Tibial nerve (tissue), 4 donors: Measurements from ENCODE around the gene SLC6A9. TPM values are rescaled to one million over a fixed set of nuclear protein-coding genes. Genes with fewer than 3 reads are reported as not detected.

Source experiments
- DNase-seq, 2 donors: peaks; one replicate each; pipeline ENCODE4 v3.0.0-alpha.2; 2019; ENCODE audit warnings: low spot score in 2 of 2
- H3K27ac ChIP-seq, 4 donors: fragments of 200-600 bp; sonication (generic) in 3 of 4; one replicate each; pipeline ENCODE4 v1.5.1; 2017 to 2019; ENCODE audit warnings: mild to moderate bottlenecking in 1 of 4
- H3K27me3 ChIP-seq, 2 donors: fragments of 200-600 bp; sonication (generic) in 1 of 2; one replicate each; pipeline versions ENCODE4 v1.5.1 to v1.6.0; 2017 to 2019
- H3K36me3 ChIP-seq, 3 donors: fragments of 200-600 bp; sonication (generic); one replicate each; pipeline ENCODE4 v1.5.1; 2018 to 2019
- H3K4me1 ChIP-seq, 4 donors: fragments of 200-600 bp; sonication (generic) in 3 of 4; one replicate each; pipeline ENCODE4 v1.5.1; 2017 to 2019
- H3K4me3 ChIP-seq, 4 donors: fragments of 200-600 bp; sonication (generic) in 3 of 4; one replicate each; pipeline ENCODE4 v1.5.1; 2017 to 2019; ENCODE audit warnings: mild to moderate bottlenecking in 1 of 4, moderate library complexity in 1 of 4
- H3K9me3 ChIP-seq, 4 donors: fragments of 200-600 bp; sonication (generic) in 3 of 4; one replicate each; pipeline ENCODE4 v1.5.1; 2017 to 2019
- CTCF ChIP-seq, 5 experiments: fragments of 200-600 bp in 3 of 5; fragments of 450-650 bp in 2 of 5; sonication (generic) in 3 of 5; IDR thresholded peaks; one replicate each; pipeline ENCODE4 v1.5.1; 2016 to 2019; ENCODE audit warnings: antibody characterized with exemption in 5 of 5, mild to moderate bottlenecking in 3 of 5, moderate library complexity in 2 of 5
- EP300 ChIP-seq, 2 donors: sonication (generic); formaldehyde crosslinking; IDR thresholded peaks; one replicate each; pipeline ENCODE4 v1.6.1; 2017; ENCODE audit warnings: antibody characterized with exemption in 2 of 2, mild to moderate bottlenecking in 1 of 2
- POLR2A ChIP-seq, 2 donors: fragments of 450-650 bp; IDR thresholded peaks; one replicate each; pipeline ENCODE4 v1.6.1; 2017; ENCODE audit warnings: antibody characterized with exemption in 2 of 2, mild to moderate bottlenecking in 2 of 2, moderate library complexity in 2 of 2
- WGBS, 2 donors: methylation state at CpG; one replicate each; pipeline ENCODE4 v1.1.5; 2018; 5-methylcytosine and 5-hydroxymethylcytosine counted together
- total RNA-seq, 4 donors: library from RNA; depleted of rRNA; stranded (reverse); fragments of >200 nt; gene quantifications; one replicate each; pipeline ENCODE4 v1.1.0, GENCODE V29; 2016

SLC6A9 gene
- total RNA-seq, 4 donors from 2014 or later = 0.42 to 1.8 (median 0.83) TPM

- Histone ChIP-seq H3K4me1 (peaks cover 0 to 13% (median 1%) of the 10 kb centered on the region in 4 donors), H3K27me3 (no peaks in the 10 kb centered on the region), H3K4me3 (no peak overlapping the region), H3K9me3 (no peaks in the 10 kb centered on the region), H3K27ac (no peak overlapping the region), H3K36me3 (no peaks in the 10 kb centered on the region)
- WGBS, 2 donors = 44 to 60% methylated on average over 2 of the region's 2 CpGs
- TF ChIP-seq CTCF (IDR thresholded peaks at IDR 0.05) (no peak), POLR2A (IDR thresholded peaks at IDR 0.05) (no peak), EP300 (IDR thresholded peaks at IDR 0.05) (no peak)
- no peak for DNase-seq
Observed at GRCh38 chr1:44049839-44050238, 18.6 kb upstream of the SLC6A9 start.

GRCh38 chr1:44048532-44049215 is 17.4 kb upstream of the SLC6A9 start:
- Histone ChIP-seq H3K27me3 (no peaks in the 10 kb centered on the region), H3K9me3 (no peaks in the 10 kb centered on the region), H3K36me3 (no peaks in the 10 kb centered on the region), H3K27ac (peak overlapping the region in 3 of 4 donors; percentile 34 to 58 (median 57)), H3K4me1 (peaks cover 0 to 13% (median 1%) of the 10 kb centered on the region in 4 donors), H3K4me3 (no peak overlapping the region)
- WGBS, 2 donors = 63 to 68% methylated on average over 3 of the region's 3 CpGs
- TF ChIP-seq EP300 (IDR thresholded peaks at IDR 0.05) (no peak), POLR2A (IDR thresholded peaks at IDR 0.05) (no peak), CTCF (IDR thresholded peaks at IDR 0.05) (no peak)
- DNase-seq = no peak

DNA sequence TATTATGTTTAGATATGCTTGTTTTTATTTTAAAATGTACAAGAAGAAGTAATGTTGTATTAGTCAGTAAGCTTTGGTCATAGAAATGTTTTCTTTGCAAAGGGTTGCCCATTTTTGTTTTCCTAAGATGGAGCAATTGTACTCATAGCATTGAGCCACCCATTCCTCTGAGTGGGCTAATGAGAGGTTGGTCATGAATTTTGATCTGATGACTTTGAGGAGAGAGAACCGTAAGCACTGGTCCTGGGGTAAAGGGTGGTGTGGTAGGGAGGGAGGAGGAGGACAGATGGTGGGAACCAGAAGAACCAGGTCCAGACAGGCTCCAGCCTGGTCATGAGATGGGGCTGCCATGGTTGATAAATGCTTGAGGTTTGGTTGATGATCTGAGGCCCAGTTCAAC is 15.9 kb upstream of the SLC6A9 start:
- Histone ChIP-seq H3K9me3 (no peaks in the 10 kb centered on the region), H3K4me1 (peaks cover 0 to 13% (median 1%) of the 10 kb centered on the region in 4 donors), H3K27me3 (no peaks in the 10 kb centered on the region), H3K36me3 (no peaks in the 10 kb centered on the region), H3K4me3 (no peak overlapping the region), H3K27ac (peak overlapping the region in 1 of 4 donors; percentile 57)
- no peak for DNase-seq
- 88 to 91% methylated on average over 1 of the region's 1 CpG for WGBS, 2 donors
- TF ChIP-seq EP300 (IDR thresholded peaks at IDR 0.05) (no peak), POLR2A (IDR thresholded peaks at IDR 0.05) (no peak), CTCF (IDR thresholded peaks at IDR 0.05) (no peak)

DNA sequence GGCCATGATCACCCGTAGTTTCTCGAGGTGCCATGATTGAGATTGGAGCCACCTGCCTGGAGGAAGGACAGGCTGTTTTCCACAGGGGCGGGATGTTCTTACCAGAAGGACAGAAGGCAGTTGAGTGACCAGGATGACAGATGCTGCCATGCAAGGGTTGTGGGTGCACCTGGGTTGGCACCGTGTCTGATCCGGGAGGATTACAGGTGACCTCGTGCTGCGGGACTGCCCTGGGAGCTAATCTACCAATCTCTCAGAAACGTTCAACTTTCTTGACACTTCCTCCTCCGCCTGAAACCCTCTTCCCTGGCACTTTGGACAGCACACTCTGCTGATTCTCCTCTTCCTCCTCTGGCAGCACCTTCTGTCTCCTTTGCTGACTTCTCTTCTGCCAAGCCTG is 13.8 kb upstream of the SLC6A9 start:
- H3K9me3 ChIP-seq = no peaks in the 10 kb centered on the region
- WGBS, 2 donors = 74 to 86% methylated on average over 9 of the region's 9 CpGs
- H3K4me3 ChIP-seq = no peak overlapping the region
- H3K27me3 ChIP-seq = no peaks in the 10 kb centered on the region
- no peaks in the 10 kb centered on the region for H3K36me3 ChIP-seq
- DNase-seq = no peak
- peaks cover 0 to 13% (median 1%) of the 10 kb centered on the region in 4 donors for H3K4me1 ChIP-seq
- TF ChIP-seq CTCF (IDR thresholded peaks at IDR 0.05) (no peak), POLR2A (IDR thresholded peaks at IDR 0.05) (no peak), EP300 (IDR thresholded peaks at IDR 0.05) (no peak)
- H3K27ac ChIP-seq = no peak overlapping the region

DNA sequence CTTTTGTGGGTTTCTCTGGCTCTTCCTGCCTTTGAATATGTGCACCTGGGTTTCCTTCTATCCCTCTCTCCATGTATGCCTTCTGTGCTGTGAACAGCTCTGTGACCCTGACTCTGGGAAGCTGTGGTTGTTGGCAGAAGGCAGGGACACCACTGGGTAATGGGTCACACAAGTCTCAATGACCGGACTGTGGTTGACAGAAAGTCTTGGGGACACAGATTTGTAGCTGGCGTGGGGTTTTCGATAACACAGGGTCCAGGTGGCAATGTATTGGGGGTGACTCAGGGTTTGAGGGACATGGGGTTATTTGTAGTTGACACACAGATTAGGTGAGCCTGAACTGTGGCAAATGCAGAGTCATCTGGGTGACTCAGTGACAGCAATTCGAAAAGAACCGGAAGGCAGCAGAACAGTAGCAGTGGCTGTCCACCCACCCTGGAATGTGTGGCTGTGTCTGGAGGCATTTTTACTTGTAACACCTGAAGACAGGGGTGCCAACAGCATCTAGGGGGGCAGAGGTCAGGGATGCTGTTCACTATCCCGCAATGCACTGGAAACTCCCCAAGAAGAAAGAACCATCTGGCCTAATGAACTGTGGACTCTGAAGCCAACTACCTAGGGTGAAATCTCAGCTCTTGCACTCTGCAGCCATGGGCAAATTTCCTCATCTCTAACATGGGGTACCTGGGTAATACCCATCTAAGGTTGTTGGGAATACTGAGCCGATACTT is 13.0 kb upstream of the SLC6A9 start:
- Histone ChIP-seq H3K4me1 (peaks cover 0 to 13% (median 1%) of the 10 kb centered on the region in 4 donors), H3K4me3 (no peak overlapping the region), H3K27ac (no peak overlapping the region), H3K36me3 (no peaks in the 10 kb centered on the region), H3K9me3 (no peaks in the 10 kb centered on the region), H3K27me3 (no peaks in the 10 kb centered on the region)
- DNase-seq = no peak
- 84% methylated on average over 7 of the region's 7 CpGs for WGBS, 2 donors
- TF ChIP-seq POLR2A (IDR thresholded peaks at IDR 0.05) (no peak), CTCF (IDR thresholded peaks at IDR 0.05) (no peak), EP300 (IDR thresholded peaks at IDR 0.05) (no peak)
